UCSD-AML1 (cell line): ENCODE measurements around the gene TFCP2.
"Not testable (repeated sequence)": the region's sequence is repeated elsewhere in the genome, so short reads cannot be mapped to it uniquely, and the experiment has no call there.

Source experiments
- DNase-seq: peaks from one replicate; lab custom pipeline; 2025; ENCODE audit not compliant: unreplicated experiment; lab: John Stamatoyannopoulos, UW

TFCP2 gene

DNA sequence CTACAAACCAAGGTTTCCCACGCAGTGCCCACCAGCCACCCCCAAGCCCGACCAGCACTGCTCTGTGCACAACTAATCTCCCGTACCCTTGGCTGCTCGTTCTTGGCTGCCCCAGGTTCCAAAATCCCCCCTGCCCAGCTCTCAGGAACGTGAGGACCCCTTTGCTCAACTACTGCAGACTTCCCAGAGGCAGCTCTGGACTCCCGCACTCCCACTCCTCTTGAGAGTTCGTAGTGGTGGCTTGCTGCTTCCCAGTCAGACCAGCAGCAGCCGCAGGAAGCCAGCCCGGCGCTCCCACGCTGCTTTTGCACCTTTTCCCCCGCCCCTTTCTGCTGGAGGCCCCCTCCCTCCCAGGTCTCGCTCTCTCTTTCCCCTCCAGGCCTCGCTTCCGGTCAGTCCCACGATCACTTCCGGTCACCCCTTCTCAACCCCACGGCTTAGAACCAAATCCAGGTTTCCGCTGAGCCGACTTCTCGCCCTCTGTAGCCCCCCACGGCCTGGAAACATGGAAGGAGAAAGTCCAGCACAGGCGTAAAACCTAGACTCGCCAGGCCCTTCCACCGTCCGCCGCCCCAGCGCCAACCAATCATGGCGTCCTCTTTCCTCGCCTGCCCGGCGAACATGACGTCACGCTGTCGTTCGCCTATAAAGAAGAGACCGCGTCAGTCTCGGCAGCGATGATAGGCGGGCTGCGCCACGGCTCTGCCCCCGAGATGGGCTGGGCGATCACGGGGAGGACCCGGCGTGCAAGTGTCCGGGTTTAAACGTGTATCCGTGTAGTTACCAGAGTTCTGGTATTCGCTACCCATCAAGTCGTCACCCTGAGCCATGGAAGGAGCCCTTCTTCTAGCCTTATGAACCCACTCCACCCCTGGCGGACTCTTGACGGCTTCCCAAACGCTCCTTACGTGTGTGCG, at the start of gene TFCP2:
Gene TFCP2, minus strand, starts transcription at position 621 of the 917 bp plus-strand sequence. CDS start 713 bp downstream, outside the sequence.
- DNase-seq = peak; percentile 95

DNA sequence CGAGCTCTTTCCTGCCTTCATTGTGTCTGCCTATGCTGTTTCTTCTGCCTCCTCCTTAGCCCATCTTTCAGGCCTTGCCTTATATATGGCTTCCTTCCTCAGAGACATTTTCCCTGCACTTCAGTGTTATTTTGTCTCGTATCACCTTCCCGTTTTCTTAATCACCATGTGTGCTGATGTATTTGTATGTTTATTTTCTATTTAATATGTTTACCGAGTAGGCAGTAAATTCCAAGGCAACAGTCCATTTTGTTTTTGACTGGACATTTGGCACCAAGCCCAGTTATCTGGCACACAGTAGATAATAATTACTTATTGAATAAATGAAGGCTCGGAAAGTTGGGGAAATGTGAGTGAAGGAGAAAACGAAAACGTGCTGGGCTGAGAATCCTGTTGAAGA, 49.5 kb upstream of the TFCP2 start:
- DNase-seq = no peak

DNA sequence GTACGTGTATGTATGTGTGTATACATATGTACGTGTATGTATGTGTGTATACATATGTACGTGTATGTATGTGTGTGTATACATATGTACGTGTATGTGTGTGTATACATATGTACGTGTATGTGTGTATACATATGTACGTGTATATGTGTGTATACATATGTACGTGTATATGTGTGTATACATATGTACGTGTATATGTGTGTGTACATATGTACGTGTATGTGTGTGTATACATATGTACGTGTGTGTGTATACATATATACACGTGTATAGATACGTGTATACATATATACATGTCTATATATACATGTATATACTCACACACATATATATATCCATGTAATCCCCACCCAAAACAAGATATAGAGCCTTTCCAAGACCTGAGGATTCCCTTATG, 46.9 kb upstream of the TFCP2 start:
- DNase-seq = not testable (repeated sequence)

DNA sequence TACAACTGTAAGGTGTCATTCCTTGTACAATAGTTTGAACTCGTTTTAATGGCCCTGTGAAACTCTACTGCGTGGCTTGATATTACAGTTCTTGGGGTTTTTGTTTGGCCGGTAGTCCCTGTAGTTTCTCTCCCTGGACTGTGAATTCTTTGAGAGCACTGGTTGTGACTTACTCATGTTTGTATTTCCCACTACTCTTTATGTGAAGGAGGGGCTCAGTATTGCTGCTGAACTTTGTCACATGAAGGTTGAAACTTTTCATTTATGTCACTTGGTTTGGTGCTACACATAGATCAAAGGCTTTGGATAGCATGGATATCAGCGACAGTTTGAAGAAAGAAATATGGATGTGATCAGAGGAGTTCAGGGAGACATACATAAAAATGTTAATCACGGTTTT, 46.4 kb upstream of the TFCP2 start:
- no peak for DNase-seq

- peak; percentile 48 for DNase-seq
Observed at GRCh38 chr12:51218607-51219161, 45.7 kb upstream of the TFCP2 start.

DNA sequence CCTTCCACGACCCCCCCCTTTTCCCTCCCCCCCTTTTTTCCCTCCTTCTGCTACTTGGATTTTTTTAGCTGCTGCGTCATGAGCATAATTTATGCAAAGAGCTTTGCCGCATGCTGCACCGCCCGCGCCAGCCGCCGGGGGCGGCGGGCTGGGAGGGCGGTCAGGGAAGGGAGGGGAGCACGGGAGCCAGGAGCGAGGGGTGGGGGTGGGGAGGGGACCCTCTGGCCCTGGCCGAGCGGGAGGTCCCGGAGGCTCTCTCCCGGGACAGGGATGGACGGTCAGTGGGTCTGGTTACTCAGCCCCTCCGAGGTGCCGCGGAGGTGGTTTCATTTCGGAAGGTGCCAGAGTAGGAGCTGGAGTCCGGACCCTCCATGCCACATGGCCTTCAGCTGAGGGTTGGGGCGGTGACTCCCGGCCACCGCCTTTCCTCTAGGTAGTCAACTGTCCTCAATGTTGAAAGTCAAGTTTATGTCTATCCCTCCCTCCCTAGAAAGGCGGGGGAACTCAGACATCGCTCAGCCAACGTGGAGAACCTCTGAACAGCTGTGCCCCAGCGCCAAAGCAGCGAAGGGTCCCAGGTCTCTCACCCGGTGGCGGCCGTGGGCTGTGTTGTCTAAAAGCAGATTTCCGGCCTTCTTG, 45.2 kb upstream of the TFCP2 start, which contains the start of gene POU6F1:
Gene POU6F1, minus strand, starts transcription at position 95 of the 639 bp plus-strand sequence. CDS start 11,226 bp downstream, outside the sequence.
- peak; percentile 83 for DNase-seq

DNA sequence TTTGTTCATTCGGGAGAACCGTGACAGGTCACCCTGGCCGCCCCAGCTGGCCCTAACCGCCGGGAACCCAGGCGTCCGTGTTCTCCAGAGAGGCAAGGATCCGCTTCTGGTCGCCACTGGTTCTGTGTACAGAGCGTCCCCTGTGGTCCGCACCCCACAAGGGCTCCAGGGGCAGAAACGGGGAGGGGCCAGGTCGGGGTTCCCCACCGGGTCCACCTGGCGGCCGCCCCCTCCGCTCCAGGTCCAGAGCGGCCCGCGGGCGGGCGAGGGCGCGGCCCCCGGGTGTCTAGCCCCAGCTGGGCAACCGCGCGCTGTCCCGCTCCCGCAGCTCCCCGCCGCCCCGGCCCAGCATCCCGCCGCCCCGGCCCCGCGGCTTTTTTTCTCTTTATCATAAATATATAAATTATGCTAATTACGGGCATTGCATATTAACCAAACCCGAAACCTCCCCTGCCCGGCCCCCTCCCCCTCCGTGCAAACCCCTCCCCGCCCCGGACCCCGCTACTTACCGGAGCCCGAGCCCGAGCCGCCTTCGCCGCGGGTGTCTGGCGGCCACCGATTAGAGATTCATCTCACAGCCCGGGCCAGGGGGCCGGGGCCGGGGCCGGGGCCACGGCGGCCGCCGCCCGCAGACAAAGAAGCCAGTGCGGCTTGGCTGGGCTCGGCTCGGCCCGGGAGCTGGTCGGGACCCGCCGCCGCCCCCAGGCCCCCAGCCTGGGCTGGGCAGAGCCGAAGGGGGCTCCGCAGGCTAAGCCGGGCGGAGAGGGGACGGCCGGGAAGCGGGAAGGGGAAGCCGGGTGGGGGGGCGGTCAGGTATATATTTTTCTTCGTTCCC, 44.4 kb upstream of the TFCP2 start:
- DNase-seq = peak; percentile 63

DNA sequence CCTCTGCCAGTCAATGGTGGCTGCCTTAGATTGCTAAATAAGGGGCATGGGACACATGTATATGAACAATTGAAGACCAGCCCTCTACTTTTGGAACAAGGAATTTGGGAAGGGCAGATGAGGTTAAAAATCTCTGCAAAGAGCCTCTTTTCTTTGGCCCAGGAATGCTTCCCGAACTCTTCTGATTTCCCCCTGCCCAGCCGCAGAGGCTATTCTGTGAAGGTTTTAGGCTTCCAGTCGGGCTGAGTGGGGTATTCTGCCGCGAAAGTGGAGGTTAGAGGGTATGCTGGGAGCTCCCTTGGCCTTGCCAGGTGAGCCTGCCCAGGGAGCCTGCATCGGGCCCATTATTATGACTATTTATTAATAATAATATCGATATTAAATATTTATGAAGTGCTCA, 43.7 kb upstream of the TFCP2 start:
- no peak for DNase-seq

- no peak for DNase-seq
Observed at GRCh38 chr12:51214895-51215294, 42.0 kb upstream of the TFCP2 start.

GRCh38 chr12:51210690-51211395, 37.9 kb upstream of the TFCP2 start:
- no peak for DNase-seq

DNA sequence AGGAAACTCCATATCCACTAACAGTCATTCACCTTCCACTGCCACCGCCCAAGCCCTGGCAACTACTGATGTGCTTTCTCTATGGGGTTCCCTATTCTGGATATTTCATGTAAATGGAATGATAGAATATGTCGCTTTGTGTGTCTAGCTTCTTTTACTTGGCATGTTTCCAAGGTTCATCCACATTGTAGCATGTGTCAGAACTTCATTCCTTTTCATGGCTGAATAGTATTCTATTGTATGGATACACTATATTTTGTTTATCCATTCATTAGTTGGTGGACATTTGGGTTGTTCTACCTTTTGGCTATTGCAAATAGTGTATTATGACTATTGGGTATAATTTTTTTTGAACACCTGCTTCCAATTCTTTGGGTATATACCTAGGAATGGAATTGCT, 36.3 kb upstream of the TFCP2 start:
- no peak for DNase-seq

DNA sequence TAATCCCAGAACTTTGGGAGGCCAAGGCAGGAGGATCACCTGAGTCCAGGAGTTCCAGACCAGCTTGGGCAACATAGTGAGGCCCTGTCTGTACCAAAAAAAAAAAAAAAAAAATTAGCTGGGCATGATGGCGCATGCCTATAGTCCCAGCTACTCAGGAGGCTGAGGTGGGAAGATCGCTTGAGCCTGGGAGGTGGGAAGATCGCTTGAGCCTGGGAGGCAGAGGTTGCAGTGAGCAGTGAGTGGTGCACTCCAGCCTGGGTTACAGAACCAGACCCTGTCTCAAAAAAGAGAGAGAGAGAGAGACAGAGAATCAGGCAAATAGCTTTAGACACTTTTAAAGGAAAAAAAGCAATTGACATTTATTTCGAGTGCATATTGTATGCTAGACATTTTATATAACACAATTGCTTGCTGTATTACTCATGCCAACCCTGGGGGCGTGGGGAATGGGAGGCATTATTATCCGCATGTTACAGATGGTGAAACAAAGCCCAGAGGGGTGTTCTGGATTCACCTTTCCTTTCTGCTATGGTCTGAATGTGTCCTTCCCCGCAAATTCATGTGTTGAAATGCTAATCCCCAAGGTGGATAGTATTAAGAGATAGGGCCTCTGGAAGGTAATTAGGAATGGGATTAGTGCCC, 35.2 kb upstream of the TFCP2 start:
- DNase-seq = no peak

DNA sequence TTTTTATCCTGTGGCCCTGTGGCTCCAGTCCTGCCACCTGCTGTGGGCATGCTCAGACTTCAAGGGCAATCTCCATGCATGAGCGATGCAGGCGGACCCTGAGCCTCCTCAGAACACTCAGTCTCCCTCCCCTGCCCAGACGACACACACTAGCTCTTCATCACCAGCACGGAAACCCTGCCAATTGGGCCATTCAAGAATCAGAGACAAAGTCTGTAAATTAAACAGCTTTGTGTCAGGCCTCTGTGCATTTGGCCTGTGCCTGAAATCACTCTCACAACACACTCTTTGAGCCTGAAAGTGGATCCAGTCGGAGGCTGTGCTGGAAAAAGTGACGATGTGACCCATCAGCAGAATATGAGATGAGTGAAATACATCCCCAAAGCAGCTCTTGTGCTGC, 32.4 kb upstream of the TFCP2 start:
- DNase-seq = no peak

DNA sequence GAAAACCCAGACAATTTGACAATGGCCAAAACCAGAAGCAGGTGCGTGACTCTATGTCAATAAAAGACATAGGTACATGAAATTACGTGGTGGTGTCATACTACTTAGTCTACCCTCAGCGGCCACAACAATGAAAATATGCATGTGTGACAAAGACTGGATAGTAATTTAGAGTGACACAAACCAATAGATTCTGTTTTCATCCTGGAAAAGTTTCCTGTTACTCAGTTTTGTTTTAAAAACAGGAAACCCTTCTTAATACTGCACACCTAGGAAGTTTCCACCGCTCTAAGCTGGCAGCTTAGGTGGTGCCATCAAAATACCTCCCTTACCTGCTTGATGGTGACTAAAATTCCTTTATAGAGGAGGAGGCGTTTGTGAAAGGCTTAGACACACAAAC, 29.8 kb upstream of the TFCP2 start:
- DNase-seq = no peak

- DNase-seq = no peak
Observed at GRCh38 chr12:51200806-51201205, 27.9 kb upstream of the TFCP2 start.

DNA sequence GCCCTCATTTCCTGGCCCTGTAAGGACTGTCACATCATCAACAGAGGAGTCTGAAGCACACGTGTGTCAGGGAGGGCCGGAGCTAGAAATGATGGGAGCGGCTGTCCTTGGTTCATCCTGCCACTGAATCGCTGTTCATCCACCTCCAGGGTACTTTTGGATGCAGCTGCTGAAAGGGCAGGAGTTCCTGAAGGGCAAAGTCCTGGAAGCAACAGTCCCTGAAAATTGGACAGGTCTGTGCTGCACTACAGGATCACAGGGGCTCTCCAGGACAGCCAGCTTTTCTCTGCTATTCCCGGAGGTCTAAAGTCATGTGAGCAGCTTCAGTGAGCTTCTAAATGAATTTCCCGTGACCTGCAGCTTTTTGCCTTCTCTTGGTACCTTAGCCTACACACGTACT, 27.2 kb upstream of the TFCP2 start:
- DNase-seq = no peak

GRCh38 chr12:51199366-51199945, 26.5 kb upstream of the TFCP2 start:
- no peak for DNase-seq

- no peak for DNase-seq
Observed at GRCh38 chr12:51198568-51199365, 25.8 kb upstream of the TFCP2 start.
